Activated naive CD4-positive, alpha-beta T cell treated with anti-CD3 and anti-CD28 coated beads, Interleukin-2, amount 10 ng/mL, durations not matched to agents 7 days and 5 days (primary cell): ENCODE results near the gene GALR3.

ENCODE experiments used
- CTCF ChIA-PET: fragments of 350-600 bp; sonication (Branson Sonifier 250); formaldehyde crosslinking; loops from one replicate; lab custom pipeline; 2021; ENCODE audit warnings: antibody characterized with exemption; lab: Charles Lee
- DNase-seq: peaks from one replicate; pipeline ENCODE4 v3.0.0-alpha.2; 2020
- H3K27ac Mint-ChIP-seq: one replicate; pipeline ENCODE4 v1.8.0; 2021; ENCODE audit warnings: mild to moderate bottlenecking, moderate library complexity, mixed read lengths
- H3K27me3 Mint-ChIP-seq: one replicate; pipeline ENCODE4 v1.8.0; 2021; ENCODE audit warnings: mild to moderate bottlenecking, mixed read lengths
- H3K36me3 Mint-ChIP-seq: one replicate; pipeline ENCODE4 v1.8.0; 2021; ENCODE audit warnings: mixed read lengths
- H3K4me1 Mint-ChIP-seq: one replicate; pipeline ENCODE4 v1.8.0; 2021; ENCODE audit warnings: mixed read lengths
- H3K4me3 Mint-ChIP-seq: one replicate; pipeline ENCODE4 v1.8.0; 2021; ENCODE audit warnings: mild to moderate bottlenecking, moderate library complexity, mixed read lengths
- H3K9me3 Mint-ChIP-seq: one replicate; pipeline ENCODE4 v1.8.0; 2021; ENCODE audit warnings: mixed read lengths

GALR3 gene, protein sequence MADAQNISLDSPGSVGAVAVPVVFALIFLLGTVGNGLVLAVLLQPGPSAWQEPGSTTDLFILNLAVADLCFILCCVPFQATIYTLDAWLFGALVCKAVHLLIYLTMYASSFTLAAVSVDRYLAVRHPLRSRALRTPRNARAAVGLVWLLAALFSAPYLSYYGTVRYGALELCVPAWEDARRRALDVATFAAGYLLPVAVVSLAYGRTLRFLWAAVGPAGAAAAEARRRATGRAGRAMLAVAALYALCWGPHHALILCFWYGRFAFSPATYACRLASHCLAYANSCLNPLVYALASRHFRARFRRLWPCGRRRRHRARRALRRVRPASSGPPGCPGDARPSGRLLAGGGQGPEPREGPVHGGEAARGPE

DNA sequence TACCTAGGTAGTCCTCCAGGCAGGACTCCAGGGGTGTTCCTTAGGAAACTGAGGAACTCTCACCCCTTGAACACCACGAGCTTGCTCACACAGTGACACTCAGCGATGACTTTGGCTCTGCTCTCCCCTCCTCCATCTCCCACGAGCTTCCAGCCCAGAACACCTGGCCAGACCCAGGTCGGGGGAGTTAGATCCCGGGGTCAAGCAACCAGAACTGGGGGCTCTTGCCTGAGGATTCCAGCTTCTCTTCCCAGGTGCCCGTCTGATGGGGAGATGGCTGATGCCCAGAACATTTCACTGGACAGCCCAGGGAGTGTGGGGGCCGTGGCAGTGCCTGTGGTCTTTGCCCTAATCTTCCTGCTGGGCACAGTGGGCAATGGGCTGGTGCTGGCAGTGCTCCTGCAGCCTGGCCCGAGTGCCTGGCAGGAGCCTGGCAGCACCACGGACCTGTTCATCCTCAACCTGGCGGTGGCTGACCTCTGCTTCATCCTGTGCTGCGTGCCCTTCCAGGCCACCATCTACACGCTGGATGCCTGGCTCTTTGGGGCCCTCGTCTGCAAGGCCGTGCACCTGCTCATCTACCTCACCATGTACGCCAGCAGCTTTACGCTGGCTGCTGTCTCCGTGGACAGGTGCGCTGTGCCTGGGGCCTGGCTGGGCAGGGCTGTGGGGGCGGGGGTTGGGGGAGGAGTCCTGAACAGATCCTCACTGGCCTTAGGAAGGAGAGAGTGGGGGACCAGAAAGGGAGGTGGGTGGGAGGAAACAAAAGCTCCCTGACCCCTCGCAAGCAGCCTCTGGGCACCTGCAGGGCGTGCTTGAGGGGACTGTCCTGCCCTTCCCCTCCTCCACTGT, at the start of gene GALR3:
TSS of gene GALR3 (plus strand) at position 249 of the 852 bp plus-strand sequence. CDS start at position 274, 25 bp downstream.
- Mint-ChIP-seq H3K9me3 (no peaks in the 10 kb centered on the region), H3K4me3 (peak within 1 kb of the TSS; percentile 69), H3K4me1 (peaks cover 21% of the 10 kb centered on the region), H3K27me3 (peaks cover 71% of the 10 kb centered on the region), H3K36me3 (peaks cover 2% of the 10 kb centered on the region), H3K27ac (no peak within 1 kb of the TSS)
- CTCF ChIA-PET, result interaction anchor here (1.1 to 3.8 kb wide), 4 partner anchors 9 to 148 kb away, joined by 3 to 16 read pairs (median 4); no protein-coding TSS in a partner anchor
- DNase-seq, result no peak

DNA sequence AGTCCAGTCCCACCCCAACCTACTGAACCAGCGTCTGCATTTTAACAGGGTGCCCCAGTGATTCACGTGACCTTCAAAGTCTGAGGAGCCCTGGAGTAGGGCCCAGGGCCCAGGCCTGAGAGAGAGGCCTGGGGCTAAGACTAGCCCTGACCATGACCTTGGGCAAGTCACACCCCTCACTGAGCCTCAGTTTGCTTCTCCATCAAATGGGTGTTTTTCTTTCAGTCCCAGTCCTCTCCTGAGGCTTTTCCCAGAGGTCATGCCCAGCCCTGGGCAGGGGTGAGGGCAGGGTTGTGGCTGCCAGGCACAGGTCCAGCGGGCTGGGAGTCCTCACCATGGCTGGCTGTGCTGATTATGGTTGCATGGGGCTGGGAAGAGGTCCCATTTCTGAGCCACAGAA, 48.5 kb upstream of the GALR3 start:
- no peaks in the 10 kb centered on the region for H3K4me1 Mint-ChIP-seq
- CTCF ChIA-PET, result no interaction called here
- no peak for DNase-seq
- H3K36me3 Mint-ChIP-seq, result peaks cover 10% of the 10 kb centered on the region
- H3K27me3 Mint-ChIP-seq, result no peaks in the 10 kb centered on the region
- H3K4me3 Mint-ChIP-seq, result no peak overlapping the region
- H3K27ac Mint-ChIP-seq, result no peak overlapping the region
- no peaks in the 10 kb centered on the region for H3K9me3 Mint-ChIP-seq

DNA sequence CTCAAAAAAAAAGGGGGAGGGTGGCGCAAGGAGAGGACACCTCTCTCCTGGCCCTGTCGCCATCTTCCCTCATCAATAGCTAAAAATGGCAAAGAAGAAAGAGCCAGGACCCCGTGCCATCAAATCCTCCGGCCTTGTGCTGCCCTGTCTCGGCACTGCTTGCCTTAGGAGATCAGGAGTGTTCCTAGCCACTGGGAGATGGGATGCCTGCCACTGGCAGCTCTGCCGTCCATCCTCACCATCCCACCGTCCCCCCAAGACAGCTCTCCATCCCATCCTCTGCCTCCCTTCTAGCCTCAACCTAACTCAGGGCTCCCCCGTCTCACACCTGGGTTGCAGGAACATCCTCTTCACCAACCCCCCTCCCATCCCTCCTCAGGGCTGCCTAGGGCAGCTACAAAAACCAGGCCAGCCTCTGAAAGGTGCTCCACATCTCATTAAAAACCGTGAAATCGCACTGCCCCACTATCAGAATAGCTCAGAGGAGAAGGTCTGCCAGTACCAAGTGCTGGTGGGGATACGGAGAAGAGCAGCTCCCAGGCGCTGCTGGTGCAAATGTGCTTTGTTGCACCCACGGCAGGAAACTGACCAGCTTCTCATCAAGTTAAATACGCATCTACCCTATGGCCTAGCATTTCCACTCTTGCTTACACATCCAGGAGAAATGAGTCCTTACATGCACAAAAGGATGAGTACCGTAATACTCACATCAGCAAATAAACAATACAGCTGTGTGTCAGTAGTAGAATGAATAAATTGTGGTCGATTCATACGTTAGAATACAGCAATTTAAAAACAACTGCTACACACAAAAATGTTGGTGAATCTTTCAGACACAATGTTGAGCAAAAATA, 47.2 kb upstream of the GALR3 start:
- Mint-ChIP-seq H3K27me3 (no peaks in the 10 kb centered on the region), H3K36me3 (peaks cover 8% of the 10 kb centered on the region), H3K4me1 (no peaks in the 10 kb centered on the region), H3K4me3 (no peak overlapping the region), H3K27ac (no peak overlapping the region), H3K9me3 (no peaks in the 10 kb centered on the region)
- DNase-seq, result no peak
- CTCF ChIA-PET, result no interaction called here

DNA sequence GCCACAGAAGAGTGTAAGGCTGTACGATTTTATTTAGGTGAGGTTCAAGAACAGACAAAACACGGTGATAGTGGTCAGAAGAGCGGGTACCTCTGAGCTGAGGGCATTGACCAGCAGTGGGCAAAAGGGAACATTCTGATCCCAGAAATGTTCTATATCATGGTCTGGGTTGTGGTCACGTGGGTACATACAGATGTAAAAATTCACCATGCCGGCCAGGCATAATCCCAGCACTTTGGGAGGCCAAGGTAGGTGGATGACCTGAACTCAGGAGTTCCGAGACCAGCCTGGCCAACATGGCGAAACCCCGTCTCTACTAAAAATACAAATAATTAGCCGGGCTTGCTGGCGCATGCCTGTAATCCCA, 46.6 kb upstream of the GALR3 start:
- H3K36me3 Mint-ChIP-seq, result peaks cover 5% of the 10 kb centered on the region
- DNase-seq, result no peak
- no peak overlapping the region for H3K27ac Mint-ChIP-seq
- H3K27me3 Mint-ChIP-seq, result no peaks in the 10 kb centered on the region
- H3K4me1 Mint-ChIP-seq, result no peaks in the 10 kb centered on the region
- H3K9me3 Mint-ChIP-seq, result no peaks in the 10 kb centered on the region
- no peak overlapping the region for H3K4me3 Mint-ChIP-seq
- CTCF ChIA-PET, result no interaction called here

DNA sequence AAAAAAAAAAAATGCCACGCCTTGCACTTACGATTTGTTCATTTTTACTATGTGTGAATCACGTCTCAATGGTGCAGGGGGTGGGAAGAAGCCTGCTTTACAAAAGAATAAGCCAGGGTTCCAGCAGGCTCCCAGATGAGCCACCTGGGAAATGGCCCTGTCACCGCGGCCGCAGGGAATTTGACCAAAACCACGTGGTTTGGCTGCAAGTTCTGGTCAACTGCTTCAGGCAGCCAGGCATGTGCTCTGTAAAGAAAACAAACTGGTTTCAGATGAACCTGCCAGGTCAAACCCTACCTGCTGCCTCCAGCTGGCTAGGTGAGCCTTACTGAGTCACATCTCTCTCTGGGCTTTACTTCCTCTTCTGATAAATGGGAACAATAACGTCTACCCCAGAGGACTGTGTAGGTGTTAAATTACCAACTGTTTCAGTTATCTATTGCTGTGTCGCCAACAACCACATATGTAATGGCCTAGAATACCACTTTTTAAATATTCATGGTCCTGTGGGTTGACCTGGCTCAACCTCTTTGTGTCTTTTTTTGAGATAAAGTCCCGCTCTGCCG, 46.0 kb upstream of the GALR3 start:
- Mint-ChIP-seq H3K4me3 (no peak overlapping the region), H3K36me3 (peaks cover 5% of the 10 kb centered on the region), H3K27me3 (peaks cover 5% of the 10 kb centered on the region), H3K27ac (no peak overlapping the region), H3K4me1 (no peaks in the 10 kb centered on the region), H3K9me3 (no peaks in the 10 kb centered on the region)
- no peak for DNase-seq
- CTCF ChIA-PET, result no interaction called here

DNA sequence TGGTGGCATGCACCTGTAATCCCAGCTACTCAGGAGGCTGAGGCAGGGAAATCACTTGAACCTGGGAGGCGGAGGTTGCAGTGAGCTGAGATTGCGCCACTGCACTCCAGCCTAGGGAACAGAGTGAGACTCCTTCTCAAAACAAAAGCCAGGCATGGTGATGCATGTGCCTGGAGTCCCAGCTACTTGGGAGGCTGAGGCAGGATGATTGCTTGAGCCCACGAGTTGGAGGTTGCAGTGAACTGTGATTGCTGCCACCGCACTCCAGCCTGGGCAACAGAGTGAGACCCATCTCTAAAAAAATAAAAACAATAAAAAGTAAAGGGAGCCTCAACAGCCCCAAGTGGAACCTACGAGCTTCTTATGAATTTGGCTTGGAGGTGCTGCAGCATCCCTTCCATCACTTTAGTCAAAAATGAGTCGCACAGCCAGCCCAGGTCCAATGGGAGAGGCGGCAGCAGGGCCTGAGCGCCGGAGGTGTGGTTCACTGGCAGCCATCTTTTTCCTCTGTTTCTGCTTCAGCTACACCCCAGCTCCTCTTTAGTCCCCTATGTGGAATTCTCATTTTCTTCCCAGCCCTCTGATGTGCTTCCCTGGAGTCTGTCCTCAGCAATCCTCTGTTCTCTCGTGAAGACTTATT, 44.7 kb upstream of the GALR3 start:
- H3K4me1 Mint-ChIP-seq, result no peaks in the 10 kb centered on the region
- no peak for DNase-seq
- CTCF ChIA-PET, result interaction anchor here (0.6 kb wide), 1 partner anchor 235 kb away, joined by 3 read pairs; no protein-coding TSS in a partner anchor
- no peaks in the 10 kb centered on the region for H3K36me3 Mint-ChIP-seq
- no peak overlapping the region for H3K4me3 Mint-ChIP-seq
- H3K9me3 Mint-ChIP-seq, result no peaks in the 10 kb centered on the region
- H3K27me3 Mint-ChIP-seq, result peaks cover 6% of the 10 kb centered on the region
- H3K27ac Mint-ChIP-seq, result no peak overlapping the region

DNA sequence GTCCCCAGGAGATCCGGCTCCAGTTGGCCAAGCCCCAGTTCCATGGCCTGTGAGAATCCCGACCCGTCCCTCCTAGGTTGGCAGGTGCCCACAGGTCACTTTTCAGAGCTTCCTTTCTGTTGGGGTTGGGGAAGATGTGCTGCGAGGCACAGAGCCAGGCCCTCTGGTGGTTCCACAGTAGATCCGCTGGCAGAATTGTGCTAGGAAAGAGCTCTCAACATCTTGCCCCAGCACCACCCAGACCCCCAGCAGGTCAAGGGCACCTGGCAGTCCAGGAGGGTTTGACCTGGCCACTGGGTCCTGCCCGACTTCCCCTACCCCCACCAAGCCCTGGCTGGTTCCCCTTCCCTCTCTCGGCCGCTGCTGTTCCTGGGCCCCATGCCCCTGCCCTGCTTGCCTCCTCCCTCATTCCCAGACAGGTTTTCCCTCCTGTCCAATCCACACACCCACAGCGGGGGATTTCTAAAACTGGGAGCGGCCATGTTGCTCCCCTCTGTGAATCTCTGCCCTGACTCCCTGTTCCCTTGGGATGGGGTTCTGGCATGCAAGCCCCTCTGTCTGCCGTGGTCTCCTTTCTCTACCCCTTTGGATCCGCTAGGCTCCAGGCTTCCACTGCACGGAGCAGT, 41.6 kb upstream of the GALR3 start:
- DNase-seq, result no peak
- CTCF ChIA-PET, result interaction anchor here (0.5 kb wide), 1 partner anchor 87 kb away, joined by 3 read pairs; no protein-coding TSS in a partner anchor
- no peaks in the 10 kb centered on the region for H3K4me1 Mint-ChIP-seq
- no peaks in the 10 kb centered on the region for H3K36me3 Mint-ChIP-seq
- H3K4me3 Mint-ChIP-seq, result no peak overlapping the region
- no peak overlapping the region for H3K27ac Mint-ChIP-seq
- H3K9me3 Mint-ChIP-seq, result no peaks in the 10 kb centered on the region
- peaks cover 6% of the 10 kb centered on the region for H3K27me3 Mint-ChIP-seq

DNA sequence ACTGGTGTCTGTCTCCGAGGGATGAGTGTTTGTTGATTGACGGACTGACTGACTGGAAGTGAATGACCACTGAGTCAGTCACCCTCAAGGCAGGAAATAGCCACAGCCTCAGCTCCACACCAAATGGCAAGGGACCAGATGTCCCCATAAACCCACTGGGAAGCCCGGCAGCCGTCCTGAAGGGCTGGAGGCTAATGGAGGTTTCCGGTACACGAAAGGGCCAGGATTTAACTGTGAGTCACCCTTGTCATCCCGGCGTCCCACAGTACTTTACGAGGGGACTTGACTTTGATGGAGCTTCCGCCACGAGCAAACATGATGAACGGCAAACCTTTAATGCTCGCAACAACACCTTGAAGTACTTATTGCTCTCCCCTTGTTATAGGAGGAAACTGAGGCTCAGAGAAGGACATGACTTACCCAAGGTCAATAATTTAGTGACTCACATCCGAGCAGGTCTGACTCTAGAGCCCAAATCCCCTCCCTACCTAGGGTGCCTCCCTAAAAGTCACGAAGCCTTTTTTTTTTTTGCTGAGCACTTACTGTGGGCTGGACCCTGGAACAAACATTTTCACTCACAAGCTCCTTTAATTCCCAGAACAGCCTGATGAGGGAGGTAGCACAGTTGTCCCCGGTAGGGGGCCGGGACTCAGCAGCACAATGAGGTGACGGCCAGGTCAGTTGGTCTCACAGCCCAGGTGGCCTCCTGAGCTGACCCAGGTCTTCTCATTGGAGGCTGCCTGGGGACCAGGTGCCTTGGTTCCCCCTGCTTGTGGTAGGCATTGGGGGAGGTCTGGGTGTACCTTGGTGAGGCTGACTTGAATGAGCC, 40.6 kb upstream of the GALR3 start:
- Mint-ChIP-seq H3K36me3 (no peaks in the 10 kb centered on the region), H3K27ac (no peak overlapping the region), H3K4me3 (no peak overlapping the region), H3K4me1 (no peaks in the 10 kb centered on the region), H3K9me3 (no peaks in the 10 kb centered on the region), H3K27me3 (peaks cover 6% of the 10 kb centered on the region)
- CTCF ChIA-PET, result no interaction called here
- no peak for DNase-seq

DNA sequence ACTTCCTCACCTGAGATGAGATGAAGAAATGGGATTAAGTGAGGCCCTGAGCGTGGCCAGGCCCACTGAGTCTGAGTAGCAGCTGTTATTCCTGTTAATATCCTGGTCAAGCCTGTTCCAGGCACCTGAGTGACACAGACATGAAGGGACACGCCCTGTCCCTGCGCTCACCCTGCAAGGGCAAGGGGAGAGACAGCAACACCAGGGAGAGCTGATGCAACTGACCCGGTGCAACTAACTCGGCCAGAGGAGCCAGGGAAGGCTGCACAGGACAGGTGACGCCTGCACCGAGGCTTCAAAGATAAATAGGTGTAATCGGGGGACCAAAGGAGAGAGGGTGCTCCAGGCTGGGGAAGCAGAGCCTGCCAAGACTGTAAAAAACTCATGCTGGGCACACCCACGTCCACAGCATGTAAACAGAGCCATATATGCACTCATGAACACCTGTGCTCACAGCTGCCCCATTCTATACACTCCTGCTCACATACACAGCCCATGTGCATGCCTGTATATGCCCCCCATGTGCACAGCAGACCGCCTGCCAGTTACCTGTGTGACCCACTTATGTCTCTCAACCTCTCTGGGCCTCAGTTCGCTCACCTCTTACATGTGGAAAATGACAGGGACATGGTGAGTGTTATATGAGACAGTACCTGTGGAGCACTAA, 38.2 kb upstream of the GALR3 start:
- no peak overlapping the region for H3K4me3 Mint-ChIP-seq
- H3K9me3 Mint-ChIP-seq, result no peaks in the 10 kb centered on the region
- H3K27me3 Mint-ChIP-seq, result peaks cover 6% of the 10 kb centered on the region
- no peak for DNase-seq
- no peak overlapping the region for H3K27ac Mint-ChIP-seq
- H3K4me1 Mint-ChIP-seq, result no peaks in the 10 kb centered on the region
- no peaks in the 10 kb centered on the region for H3K36me3 Mint-ChIP-seq
- CTCF ChIA-PET, result no interaction called here

DNA sequence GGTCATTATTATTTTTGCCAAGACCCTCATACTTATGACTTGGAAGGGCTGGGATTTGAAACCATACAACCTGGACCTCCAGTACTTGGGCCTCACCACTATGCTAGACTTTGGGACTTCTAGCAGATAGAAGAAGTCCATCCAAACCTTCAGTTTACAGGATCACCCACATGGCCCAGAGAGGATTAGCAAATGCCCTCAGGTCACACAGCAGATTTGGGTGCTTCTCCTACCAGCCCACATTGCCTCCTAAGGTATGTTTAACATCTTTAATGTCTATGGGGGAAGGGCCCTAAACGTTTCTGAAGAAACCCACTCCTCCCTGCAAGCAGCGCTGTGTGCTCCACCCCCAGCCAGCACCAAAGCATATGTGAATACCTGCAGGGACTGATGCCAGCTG, 32.9 kb upstream of the GALR3 start:
- H3K4me3 Mint-ChIP-seq, result no peak overlapping the region
- CTCF ChIA-PET, result no interaction called here
- H3K9me3 Mint-ChIP-seq, result no peaks in the 10 kb centered on the region
- no peak overlapping the region for H3K27ac Mint-ChIP-seq
- H3K4me1 Mint-ChIP-seq, result no peaks in the 10 kb centered on the region
- H3K27me3 Mint-ChIP-seq, result peaks cover 5% of the 10 kb centered on the region
- no peaks in the 10 kb centered on the region for H3K36me3 Mint-ChIP-seq
- no peak for DNase-seq

DNA sequence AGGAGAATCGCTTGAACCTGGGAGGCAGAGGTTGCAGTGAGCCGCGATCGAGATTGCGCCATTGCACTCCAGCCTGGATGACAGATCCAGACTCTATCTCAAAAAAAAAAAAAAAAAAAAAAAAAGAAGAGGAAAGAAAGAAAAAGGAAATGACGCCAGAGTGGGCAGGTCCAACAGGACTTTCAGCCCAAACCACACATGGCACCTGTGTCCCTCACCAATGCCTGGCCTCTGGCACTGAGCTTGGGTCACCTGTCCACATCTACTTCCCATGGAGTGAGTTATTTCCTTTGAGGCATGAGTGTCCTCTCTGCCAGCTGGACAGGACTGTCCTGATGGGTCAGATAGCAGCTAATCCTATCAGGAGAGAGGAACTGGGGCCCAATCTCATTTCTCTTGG, 30.7 kb upstream of the GALR3 start:
- H3K4me1 Mint-ChIP-seq, result no peaks in the 10 kb centered on the region
- no peak overlapping the region for H3K4me3 Mint-ChIP-seq
- H3K27me3 Mint-ChIP-seq, result peaks cover 19% of the 10 kb centered on the region
- no peaks in the 10 kb centered on the region for H3K9me3 Mint-ChIP-seq
- CTCF ChIA-PET, result no interaction called here
- no peak for DNase-seq
- H3K27ac Mint-ChIP-seq, result no peak overlapping the region
- H3K36me3 Mint-ChIP-seq, result no peaks in the 10 kb centered on the region

DNA sequence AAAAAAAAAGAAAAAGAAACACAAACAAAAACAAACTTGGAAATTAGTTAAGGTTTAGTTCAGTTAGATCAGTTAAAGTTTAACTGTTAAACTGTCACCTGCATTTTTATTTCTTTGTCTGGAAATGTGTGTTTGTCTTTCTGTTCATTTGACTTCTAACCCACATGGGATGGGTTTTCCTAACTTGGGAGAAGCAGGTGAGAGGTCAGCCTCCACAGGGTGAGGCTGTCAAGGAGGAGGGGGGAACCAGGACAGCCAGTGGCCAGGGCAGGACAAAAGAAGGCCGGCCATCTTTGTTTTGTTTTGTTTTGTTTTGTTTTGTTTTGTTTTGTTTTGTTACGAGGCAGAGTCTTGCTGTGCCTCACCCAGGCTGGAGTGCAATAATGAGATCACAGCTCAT, 28.8 kb upstream of the GALR3 start:
- Mint-ChIP-seq H3K36me3 (no peaks in the 10 kb centered on the region), H3K9me3 (no peaks in the 10 kb centered on the region), H3K4me3 (no peak overlapping the region), H3K27me3 (peaks cover 33% of the 10 kb centered on the region), H3K27ac (no peak overlapping the region), H3K4me1 (no peaks in the 10 kb centered on the region)
- CTCF ChIA-PET, result no interaction called here
- no peak for DNase-seq
